K562 (cell line): ENCODE measurements around the gene ARID3A. TPM values are rescaled to one million over a fixed set of nuclear protein-coding genes. Genes with fewer than 3 reads are reported as not detected.

Experiments used
- DACH1 ChIP-seq: fragments of 450-650 bp; IDR thresholded peaks from 2 replicates; pipeline ENCODE4 v1.6.1; 2018; ENCODE audit not compliant: partially characterized antibody
- FOXK2 ChIP-seq, 2 experiments: fragments of 450-650 bp; IDR thresholded peaks in 1 of 2; conservative IDR thresholded peaks in 1 of 2; 2 replicates each; pipeline ENCODE4 v1.6.1; 2016; ENCODE audit warnings: low read depth in 2 of 2, mild to moderate bottlenecking in 1 of 2
- KLF6 ChIP-seq: fragments of 250-450 bp; sonication (Bioruptor Pico); IDR thresholded peaks from 2 replicates; pipeline ENCODE4 v1.4.0; 2020; ENCODE audit warnings: mild to moderate bottlenecking, moderate library complexity, borderline replicate concordance
- PHF8 ChIP-seq: fragments of 200-600 bp; sonication (generic); IDR thresholded peaks from 2 replicates; pipeline ENCODE4 v1.6.1; 2012; ENCODE audit warnings: mixed run types, mild to moderate bottlenecking, inconsistent platforms, low read length, moderate library complexity, borderline replicate concordance
- POLR2A ChIP-seq: fragments of 450-650 bp; conservative IDR thresholded peaks from 2 replicates; pipeline ENCODE4 v1.6.1; 2016
- PYGO2 ChIP-seq: fragments of 450-650 bp; IDR thresholded peaks from 2 replicates; pipeline ENCODE4 v1.6.1; 2016; ENCODE audit warnings: mild to moderate bottlenecking, missing genetic modification characterization, moderate library complexity, missing compliant biosample characterization
- SMARCA5 ChIP-seq: fragments of 450-650 bp; IDR thresholded peaks from 2 replicates; pipeline ENCODE4 v1.6.1; 2016
- ZC3H8 ChIP-seq: fragments of 450-650 bp; IDR thresholded peaks from 2 replicates; pipeline ENCODE4 v1.6.1; 2017
- ZNF174 ChIP-seq: fragments of 250-450 bp; sonication (Bioruptor Pico); IDR thresholded peaks from 2 replicates; pipeline ENCODE4 v1.4.0; 2020; ENCODE audit warnings: mild to moderate bottlenecking
- ZNF3 ChIP-seq: fragments of 250-450 bp; sonication (Bioruptor Pico); IDR thresholded peaks from 2 replicates; pipeline ENCODE4 v1.5.0; 2021; ENCODE audit warnings: mild to moderate bottlenecking, moderate library complexity
- ZNF431 ChIP-seq: sonication (generic); formaldehyde crosslinking; IDR thresholded peaks from 2 replicates; pipeline ENCODE4 v1.8.0; 2022; ENCODE audit warnings: mild to moderate bottlenecking, missing genetic modification reagents
- polyA plus RNA-seq, 8 experiments: library from polyadenylated mRNA; depleted of rRNA in 4 of 8; stranded (reverse) in 5 of 8; unstranded in 3 of 8; fragments of >200 nt; fragmentation: Nextera tagmentation in 2 of 8; fragmentation: Illumina TruSeq in 1 of 8; extraction: Ambion mirVana in 2 of 8; extraction: Trizol in 1 of 8; gene quantifications; 2 replicates each; pipeline versions ENCODE4 v1.2.1 to v1.2.3, GENCODE V29; 2011 to 2014; ENCODE audit warnings: inconsistent platforms in 1 of 8, missing spikeins in 1 of 8
- total RNA-seq, 7 experiments: library from RNA; depleted of rRNA in 6 of 7; stranded (reverse); fragments of >200 nt in 6 of 7; fragmentation: Illumina TruSeq in 2 of 7; extraction: Trizol in 2 of 7; gene quantifications; 2 replicates each; pipeline versions ENCODE4 v1.2.1 to v1.2.3, GENCODE V29; 2011 to 2021; ENCODE audit warnings: low replicate concordance in 1 of 7
- TF ChIP-seq, protein P1 (sequence below): fragments of 250-450 bp; sonication (Bioruptor Pico); IDR thresholded peaks from 2 replicates; pipeline ENCODE4 v1.8.0; 2022; ENCODE audit warnings: inconsistent platforms, mild to moderate bottlenecking, moderate library complexity, borderline replicate concordance
- TF ChIP-seq, protein P2 (sequence below): sonication (generic); formaldehyde crosslinking; IDR thresholded peaks from 2 replicates; pipeline ENCODE4 v1.8.0; 2022; ENCODE audit warnings: mild to moderate bottlenecking, missing genetic modification reagents, borderline replicate concordance
- TF ChIP-seq, protein P3 (sequence below): fragments of 450-650 bp; formaldehyde crosslinking; IDR thresholded peaks from 2 replicates; pipeline ENCODE4 v1.4.0; 2022; ENCODE audit warnings: missing genetic modification characterization
- TF ChIP-seq, protein P4 (sequence below): sonication (generic); formaldehyde crosslinking; IDR thresholded peaks from 2 replicates; pipeline ENCODE4 v1.8.0; 2022; ENCODE audit warnings: mild to moderate bottlenecking, missing genetic modification reagents
- TF ChIP-seq, protein P5 (sequence below): IDR thresholded peaks from 2 replicates; pipeline ENCODE4 v1.6.1; 2014; ENCODE audit warnings: antibody characterized with exemption

Gene ARID3A
- total and polyA plus RNA-seq, 9 of the 15 experiments (the other 6 are each of a cell fraction or from before 2014, with no cell fraction given): 1.4 to 118 (median 31.2) TPM

DNA sequence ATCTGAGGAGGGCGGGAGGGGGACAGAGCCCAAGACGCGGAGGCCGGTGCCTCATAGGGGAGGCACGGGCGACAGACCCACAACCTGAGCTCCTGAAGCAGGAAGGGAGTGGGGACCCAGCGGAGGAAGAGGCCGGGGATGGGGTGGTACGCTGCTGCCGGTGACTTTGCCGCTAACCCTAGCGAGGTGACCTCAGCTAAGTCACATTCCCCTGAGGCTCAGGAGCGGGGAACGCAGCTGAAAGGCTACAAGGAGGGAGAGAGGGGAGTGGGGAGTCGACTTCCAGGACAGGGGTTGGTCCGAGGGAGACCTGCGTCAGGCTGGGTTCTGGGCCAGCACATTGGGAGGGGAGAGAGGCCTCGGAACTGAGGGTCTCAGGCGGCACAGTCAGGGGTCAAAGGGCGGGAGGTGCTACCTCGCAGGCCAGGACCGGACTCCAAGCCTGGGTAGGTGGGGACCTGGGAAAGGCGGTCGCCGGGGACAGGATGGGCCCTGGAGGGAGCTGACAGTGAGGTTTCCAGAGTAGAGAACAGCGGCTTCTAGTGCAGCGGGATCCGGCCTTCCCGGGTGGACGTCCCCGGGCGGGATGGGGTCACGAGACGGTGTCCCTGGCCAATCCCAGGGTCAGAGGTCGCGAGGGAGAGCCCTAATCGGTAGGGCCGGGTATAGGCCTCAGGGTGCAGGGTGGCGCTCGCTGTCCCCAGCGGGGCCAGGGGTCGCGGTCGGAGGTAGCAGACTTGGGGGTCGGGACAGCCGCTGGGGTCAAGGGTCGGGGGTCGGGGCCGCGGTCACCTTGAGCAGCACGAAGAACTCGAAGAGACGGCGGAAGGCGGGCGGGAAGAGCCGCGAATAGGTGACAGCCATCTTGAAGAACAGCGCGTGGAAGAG, 94.4 kb downstream of the ARID3A start (continued):
- TF ChIP-seq, protein P1, sequence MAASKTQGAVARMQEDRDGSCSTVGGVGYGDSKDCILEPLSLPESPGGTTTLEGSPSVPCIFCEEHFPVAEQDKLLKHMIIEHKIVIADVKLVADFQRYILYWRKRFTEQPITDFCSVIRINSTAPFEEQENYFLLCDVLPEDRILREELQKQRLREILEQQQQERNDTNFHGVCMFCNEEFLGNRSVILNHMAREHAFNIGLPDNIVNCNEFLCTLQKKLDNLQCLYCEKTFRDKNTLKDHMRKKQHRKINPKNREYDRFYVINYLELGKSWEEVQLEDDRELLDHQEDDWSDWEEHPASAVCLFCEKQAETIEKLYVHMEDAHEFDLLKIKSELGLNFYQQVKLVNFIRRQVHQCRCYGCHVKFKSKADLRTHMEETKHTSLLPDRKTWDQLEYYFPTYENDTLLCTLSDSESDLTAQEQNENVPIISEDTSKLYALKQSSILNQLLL (CRISPR knock-in tag): no peak
- TF ChIP-seq KLF6 (CRISPR knock-in tag) (no peak), PHF8 (no peak), SMARCA5 (no peak), FOXK2 (conservative IDR thresholded peaks at IDR 0.05 in 1 of 2, IDR thresholded peaks at IDR 0.05 in 1 of 2; ENCODE audit: low read depth in 2 of 2) (no peak), ZNF431 (CRISPR knock-in tag) (no peak), ZNF174 (no peak), POLR2A (no peak), DACH1 (no peak), ZNF3 (CRISPR knock-in tag) (no peak), ZC3H8 (no peak), PYGO2 (no peak)
- TF ChIP-seq, protein P2, sequence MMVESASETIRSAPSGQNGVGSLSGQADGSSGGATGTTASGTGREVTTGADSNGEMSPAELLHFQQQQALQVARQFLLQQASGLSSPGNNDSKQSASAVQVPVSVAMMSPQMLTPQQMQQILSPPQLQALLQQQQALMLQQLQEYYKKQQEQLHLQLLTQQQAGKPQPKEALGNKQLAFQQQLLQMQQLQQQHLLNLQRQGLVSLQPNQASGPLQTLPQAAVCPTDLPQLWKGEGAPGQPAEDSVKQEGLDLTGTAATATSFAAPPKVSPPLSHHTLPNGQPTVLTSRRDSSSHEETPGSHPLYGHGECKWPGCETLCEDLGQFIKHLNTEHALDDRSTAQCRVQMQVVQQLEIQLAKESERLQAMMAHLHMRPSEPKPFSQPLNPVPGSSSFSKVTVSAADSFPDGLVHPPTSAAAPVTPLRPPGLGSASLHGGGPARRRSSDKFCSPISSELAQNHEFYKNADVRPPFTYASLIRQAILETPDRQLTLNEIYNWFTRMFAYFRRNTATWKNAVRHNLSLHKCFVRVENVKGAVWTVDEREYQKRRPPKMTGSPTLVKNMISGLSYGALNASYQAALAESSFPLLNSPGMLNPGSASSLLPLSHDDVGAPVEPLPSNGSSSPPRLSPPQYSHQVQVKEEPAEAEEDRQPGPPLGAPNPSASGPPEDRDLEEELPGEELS (CRISPR knock-in tag): peak; percentile 47; the same call in 1 of the 2 replicates
- TF ChIP-seq, protein P3, sequence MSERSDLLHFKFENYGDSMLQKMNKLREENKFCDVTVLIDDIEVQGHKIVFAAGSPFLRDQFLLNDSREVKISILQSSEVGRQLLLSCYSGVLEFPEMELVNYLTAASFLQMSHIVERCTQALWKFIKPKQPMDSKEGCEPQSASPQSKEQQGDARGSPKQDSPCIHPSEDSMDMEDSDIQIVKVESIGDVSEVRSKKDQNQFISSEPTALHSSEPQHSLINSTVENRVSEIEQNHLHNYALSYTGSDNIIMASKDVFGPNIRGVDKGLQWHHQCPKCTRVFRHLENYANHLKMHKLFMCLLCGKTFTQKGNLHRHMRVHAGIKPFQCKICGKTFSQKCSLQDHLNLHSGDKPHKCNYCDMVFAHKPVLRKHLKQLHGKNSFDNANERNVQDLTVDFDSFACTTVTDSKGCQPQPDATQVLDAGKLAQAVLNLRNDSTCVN (CRISPR knock-in tag): no peak
- TF ChIP-seq, protein P4, sequence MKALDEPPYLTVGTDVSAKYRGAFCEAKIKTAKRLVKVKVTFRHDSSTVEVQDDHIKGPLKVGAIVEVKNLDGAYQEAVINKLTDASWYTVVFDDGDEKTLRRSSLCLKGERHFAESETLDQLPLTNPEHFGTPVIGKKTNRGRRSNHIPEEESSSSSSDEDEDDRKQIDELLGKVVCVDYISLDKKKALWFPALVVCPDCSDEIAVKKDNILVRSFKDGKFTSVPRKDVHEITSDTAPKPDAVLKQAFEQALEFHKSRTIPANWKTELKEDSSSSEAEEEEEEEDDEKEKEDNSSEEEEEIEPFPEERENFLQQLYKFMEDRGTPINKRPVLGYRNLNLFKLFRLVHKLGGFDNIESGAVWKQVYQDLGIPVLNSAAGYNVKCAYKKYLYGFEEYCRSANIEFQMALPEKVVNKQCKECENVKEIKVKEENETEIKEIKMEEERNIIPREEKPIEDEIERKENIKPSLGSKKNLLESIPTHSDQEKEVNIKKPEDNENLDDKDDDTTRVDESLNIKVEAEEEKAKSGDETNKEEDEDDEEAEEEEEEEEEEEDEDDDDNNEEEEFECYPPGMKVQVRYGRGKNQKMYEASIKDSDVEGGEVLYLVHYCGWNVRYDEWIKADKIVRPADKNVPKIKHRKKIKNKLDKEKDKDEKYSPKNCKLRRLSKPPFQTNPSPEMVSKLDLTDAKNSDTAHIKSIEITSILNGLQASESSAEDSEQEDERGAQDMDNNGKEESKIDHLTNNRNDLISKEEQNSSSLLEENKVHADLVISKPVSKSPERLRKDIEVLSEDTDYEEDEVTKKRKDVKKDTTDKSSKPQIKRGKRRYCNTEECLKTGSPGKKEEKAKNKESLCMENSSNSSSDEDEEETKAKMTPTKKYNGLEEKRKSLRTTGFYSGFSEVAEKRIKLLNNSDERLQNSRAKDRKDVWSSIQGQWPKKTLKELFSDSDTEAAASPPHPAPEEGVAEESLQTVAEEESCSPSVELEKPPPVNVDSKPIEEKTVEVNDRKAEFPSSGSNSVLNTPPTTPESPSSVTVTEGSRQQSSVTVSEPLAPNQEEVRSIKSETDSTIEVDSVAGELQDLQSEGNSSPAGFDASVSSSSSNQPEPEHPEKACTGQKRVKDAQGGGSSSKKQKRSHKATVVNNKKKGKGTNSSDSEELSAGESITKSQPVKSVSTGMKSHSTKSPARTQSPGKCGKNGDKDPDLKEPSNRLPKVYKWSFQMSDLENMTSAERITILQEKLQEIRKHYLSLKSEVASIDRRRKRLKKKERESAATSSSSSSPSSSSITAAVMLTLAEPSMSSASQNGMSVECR: no peak; the same call in none of the 2 replicates
- TF ChIP-seq, protein P5, sequence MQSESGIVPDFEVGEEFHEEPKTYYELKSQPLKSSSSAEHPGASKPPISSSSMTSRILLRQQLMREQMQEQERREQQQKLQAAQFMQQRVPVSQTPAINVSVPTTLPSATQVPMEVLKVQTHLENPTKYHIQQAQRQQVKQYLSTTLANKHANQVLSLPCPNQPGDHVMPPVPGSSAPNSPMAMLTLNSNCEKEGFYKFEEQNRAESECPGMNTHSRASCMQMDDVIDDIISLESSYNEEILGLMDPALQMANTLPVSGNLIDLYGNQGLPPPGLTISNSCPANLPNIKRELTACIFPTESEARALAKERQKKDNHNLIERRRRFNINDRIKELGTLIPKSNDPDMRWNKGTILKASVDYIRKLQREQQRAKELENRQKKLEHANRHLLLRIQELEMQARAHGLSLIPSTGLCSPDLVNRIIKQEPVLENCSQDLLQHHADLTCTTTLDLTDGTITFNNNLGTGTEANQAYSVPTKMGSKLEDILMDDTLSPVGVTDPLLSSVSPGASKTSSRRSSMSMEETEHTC: no peak
